HG03045 (cell line): Measurements from ENCODE around the gene ROMO1.
"Not testable (repeated sequence)": the region's sequence is repeated elsewhere in the genome, so short reads cannot be mapped to it uniquely, and the experiment has no call there.

Experiments used
- ATAC-seq: cut with Tn5 transposase; IDR thresholded peaks from one replicate; pipeline ENCODE4 v1.9.1; 2021; ENCODE audit warnings: mild to moderate bottlenecking, moderate library complexity; ENCODE audit not compliant: unreplicated experiment

Gene ROMO1

DNA sequence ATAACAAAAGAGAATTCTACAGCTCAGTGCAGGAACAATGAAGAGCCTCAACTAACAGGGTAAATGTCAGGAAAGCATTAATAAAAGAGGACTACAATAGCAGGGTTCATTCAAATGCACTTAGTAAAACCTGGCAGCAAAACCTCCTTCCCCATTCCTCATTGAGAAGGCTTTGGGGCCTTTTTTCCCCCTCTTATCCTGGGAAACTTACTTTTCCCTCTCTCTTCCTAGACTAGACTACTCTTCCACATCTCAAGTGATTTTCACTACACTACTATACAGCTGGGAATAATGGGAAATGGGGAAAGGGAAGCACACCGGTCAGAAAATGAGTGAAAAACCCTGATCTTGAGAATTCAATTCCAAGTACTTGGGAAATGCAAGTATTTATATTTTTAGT lies 10.1 kb downstream of the ROMO1 start:
- ATAC-seq, result no peak

DNA sequence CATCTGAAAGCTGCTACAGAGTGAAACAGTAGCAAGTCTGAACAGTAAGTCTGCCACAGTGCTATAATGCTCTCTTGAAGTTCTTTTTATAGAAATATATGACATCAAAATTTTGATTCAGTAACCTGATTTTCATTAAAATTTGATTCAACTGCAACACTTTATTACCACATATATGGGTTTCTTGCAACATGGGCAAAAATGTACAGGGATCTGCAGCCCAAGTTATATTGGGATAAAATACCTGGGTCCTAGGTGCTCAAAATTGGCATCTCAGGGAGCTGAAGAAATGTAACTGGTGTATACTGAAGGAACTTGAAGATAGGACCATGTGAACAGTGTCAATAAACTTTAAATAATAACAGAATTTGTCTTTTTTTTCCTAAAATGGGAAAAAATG lies 10.8 kb downstream of the ROMO1 start:
- ATAC-seq, result no peak

DNA sequence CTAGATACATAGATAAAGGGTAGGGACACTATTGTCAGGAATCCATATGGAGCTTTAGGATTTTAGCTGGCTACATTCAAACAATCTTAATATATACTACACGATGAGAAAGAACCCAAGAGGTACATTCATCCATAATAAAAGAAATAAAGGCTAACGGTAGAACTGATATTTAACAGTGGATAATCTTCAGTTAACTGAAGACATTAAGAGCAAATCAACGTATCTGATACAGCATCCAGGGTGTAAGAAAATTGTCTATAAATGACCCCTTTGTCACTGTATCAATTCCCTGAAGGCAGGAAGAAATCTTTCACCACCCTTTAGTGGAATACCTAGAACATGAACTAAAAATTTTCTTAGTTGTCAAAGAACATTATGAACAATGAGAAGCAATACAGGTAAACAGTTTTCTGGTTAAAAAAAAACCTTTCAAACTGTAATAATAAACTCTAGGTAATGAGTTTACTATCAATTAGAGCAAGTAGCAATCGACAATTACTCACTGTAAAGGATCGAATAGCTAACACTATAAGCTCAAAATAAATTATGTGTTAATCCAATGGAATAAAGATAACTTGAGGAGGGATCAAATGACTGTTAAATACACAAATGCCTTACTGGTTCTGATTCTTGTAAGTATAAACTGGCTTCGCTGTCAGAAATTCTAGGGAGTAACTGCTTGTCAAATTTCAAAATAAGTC lies 11.8 kb downstream of the ROMO1 start:
- ATAC-seq, result no peak

DNA sequence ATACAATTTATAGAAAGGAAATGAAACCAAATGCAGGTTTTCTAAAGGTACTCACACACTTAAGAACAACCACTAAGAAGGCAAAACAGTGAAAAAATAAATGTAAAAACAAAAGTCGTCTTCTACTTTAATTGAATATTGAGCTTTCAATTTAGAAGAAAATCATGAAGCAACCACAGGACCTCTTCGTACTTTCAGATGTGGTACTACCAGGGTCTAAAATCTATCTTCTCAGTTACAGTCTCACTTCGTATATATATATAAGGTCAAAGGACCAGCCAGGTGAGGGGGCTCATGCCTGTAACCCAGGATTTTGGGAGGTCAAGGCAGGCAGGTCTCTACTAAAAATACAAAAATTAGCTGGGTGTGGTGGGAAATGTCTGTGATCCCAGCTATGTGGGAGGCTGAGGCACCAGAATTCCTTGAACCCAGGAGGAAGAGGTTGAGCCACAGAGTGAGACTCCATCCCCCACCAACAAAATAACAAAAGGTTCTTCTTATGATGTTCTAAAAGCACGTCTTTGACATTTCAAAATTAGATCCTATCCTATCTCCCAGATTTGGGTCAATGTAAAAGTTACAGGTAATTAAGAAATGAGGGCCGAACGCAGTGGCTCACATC lies 12.5 kb downstream of the ROMO1 start:
- ATAC-seq, result no peak

DNA sequence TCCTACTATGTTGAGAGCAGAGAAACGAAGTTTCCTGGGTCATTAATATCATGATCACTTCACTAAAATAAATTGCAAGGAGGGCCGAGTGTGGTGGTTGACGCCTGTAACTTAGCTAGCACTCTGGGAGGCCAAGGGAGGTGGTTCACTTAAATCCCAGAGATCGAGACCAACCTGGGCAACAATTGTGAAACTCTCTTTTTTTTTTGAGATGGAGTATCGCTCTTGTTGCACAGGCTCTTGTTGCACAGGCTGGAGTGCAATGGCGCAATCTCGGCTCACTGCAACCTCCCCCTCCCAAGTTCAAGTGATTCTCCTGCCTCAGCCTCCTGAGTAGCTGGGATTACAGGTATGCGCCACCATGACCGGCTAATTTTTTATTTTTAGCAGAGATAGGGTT lies 13.9 kb downstream of the ROMO1 start:
- not testable (repeated sequence) for ATAC-seq

DNA sequence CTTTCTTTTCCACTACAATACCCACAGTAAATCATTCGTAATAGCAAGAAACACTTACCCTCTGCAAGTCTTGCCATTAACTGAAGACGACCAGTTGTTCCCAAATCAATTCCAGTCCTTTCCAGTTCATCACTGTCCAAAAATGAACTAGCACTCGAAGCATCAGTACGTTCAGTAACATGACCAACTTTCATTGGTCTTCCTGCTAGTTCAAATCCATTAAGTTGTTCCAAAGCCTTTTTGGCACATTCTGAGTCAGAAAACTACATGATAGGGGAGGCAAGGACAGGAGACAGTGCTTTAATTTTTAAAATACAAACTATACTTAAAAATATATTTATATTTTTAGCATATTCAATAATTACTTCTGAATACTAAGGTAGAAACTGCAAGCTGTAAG lies 14.9 kb downstream of the ROMO1 start:
- ATAC-seq, result no peak

DNA sequence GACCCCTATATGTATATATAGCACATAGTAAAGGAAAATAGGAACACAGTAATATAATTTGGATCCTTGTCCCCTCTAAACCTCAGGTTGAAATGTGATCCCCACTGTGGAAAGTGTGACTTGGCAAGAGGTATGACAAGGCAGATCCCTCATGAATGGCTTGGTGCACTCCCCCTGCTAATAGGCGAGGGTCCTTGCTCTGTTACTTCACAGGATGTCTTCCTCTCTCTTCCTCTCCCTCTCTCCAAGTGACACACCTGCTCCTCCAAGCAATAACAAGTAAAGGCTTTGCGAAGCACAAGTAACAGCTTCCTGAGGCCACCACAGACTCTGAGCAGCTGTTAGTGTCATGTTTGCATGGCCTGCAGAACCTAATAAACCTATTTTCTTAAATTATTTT lies 16.4 kb downstream of the ROMO1 start:
- ATAC-seq, result no peak

DNA sequence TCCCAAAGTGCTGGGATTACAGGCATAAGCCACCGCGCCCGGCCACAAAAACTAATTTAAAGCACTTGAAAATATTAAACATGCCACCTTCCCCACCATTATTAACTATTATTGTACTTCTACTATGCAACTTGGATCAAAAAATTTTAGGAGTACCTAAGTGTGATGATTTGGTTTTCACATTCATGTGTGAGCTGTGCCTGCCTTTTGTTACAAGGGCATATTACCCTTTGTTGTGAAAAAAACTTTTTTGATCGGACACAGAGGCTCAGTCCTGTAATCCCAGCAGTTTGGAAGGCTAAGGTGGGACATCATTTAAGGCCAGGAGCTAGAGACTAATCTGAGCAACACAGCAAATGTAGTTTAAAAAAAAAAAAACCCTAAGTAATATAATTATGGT lies 17.1 kb downstream of the ROMO1 start:
- ATAC-seq, result no peak

DNA sequence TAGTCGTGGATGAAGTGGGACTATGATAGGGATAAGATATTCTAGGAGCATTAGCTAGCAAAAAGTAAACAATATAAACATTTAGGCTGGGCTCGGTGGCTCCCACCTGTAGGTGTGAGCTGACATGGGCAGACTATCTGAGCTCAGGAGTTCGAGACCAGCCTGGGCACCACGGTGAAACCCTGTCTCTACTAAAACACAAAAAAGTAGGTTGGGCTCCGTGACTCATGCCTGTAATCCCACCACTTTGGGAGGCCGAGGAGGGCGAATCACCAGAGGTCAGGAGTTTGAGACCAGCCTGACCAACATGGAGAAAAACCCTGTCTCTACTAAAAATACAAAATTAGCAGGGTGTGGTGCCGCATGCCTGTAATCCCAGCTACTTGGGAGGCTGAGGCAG lies 19.1 kb downstream of the ROMO1 start:
- ATAC-seq, result not testable (repeated sequence)

DNA sequence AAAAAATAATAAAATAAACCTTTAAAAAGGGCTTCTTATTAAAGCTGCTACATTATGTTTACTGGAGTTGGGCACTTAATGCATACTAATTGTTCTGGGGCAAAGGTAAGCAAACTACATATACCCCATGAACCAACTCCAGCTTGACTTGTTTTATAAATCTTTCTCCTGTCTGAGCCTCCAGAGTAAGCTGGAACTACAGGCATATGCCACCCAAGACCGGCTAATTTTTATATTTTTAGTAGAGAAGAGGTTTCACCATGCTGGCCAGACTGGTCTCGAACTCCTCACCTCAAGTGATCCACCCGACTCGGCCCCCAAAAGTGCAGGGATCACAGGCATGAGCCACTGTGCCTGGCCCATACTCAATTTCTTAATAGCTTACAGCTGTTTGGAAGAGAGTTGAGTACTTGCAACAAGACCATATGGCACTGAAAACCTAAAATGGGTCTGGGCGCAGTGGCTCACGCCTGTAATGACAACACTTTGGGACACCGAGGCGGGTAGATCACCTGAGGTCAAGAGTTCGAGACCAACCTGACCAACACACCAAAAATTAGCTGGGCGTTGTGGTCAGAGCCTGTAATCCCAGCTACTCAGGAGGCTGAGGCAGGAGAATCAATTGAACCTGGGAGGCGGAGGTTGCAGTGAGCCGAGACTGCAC lies 19.9 kb downstream of the ROMO1 start:
- ATAC-seq, result no peak

DNA sequence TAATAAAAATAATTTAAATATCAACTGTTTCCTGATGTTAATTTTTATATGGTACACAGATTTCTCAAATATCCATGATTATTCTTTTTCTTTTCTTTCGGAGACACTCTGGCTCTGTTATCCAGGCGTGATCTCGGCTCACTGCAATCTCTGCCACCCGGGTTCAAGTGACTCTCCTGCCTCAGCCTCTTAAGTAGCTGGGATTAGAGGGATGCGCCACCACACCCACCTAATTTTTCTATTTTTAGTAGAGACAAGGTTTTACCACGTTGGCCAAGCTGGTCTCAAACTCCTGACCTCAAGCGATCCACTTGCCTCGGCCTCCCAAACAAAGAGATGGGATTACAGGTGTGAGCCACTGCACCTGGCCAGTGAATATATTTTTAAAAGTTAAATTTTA lies 20.5 kb downstream of the ROMO1 start:
- ATAC-seq, result no peak

DNA sequence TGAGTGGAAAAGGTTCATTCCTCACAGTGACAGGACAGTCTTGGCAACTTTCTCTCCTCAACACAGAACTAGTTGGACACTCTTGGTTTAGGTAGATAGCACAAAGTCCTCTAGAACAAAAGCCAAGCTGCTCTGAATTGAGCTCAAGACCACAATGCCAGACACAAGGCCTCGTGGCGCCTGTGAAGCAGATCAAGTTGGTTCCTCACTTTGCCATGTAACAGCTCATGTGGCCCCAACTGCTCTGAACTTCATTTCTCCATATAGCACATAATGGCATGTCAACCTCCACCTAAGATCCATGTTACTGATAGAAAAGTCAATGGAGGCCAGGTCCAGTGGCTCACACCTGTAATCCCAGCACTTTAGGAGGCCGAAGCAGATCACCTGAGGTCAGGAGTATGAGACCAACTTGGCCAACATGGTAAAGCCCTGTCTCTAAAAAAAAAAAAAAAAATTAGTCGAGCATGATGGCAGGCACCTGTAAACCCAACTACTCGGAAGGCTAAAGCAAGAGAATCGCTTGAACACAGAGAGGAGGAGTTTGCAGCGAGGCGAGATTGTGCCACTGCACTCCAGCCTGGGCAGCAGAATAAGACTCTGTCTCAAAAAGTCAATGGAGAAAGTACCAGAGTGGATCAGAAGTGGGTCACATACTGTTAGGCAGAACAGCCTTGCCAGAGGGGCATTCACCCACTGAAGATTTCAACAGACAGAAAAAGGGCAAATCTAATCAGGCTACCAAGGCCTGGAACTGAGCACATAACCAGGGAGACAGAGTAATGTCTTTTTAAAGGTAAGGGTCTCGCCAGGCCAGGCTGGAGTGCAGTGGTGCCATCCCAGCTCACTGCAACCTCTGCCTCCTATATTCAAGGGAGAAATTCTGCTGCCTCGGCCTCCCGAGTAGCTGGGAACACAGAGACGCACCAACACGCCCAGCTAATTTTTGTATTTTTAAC lies 21.2 kb downstream of the ROMO1 start:
- ATAC-seq, result no peak

DNA sequence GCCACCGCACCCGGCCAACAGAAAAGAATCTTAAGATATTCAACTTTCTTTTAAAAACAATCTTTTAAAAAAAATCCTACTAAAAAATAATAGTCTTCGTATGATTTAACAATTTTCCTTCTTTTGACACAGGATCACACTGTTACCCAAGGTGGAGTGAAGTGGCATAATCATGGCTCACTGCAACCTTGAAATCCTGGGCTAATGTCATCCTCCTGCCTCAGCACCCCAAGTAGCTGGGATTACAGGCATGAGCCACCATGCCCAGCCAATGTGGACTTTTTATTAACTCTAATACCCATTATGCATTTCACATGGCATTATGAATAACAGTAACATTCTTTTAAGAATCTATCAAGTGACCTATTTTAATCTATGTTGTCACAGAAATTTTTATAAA lies 22.0 kb downstream of the ROMO1 start:
- no peak for ATAC-seq

DNA sequence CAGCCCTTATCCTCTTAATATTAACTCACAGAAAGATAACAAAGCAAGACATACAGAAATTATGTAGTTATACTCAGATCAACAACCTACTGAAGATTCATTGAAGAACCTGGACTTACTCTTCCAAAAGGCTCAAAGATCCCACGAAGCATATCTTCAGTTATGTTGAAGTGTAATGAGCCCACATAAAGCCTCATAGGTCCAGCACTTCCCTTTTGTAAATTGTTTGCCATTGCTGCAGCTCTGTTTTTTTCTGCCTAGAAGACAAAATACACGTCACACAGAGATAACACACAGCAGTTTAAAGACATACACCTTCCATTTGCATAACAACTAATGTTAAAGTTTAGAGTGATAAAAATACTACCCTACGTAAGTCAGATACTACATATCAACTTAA lies 22.4 kb downstream of the ROMO1 start:
- ATAC-seq, result no peak

DNA sequence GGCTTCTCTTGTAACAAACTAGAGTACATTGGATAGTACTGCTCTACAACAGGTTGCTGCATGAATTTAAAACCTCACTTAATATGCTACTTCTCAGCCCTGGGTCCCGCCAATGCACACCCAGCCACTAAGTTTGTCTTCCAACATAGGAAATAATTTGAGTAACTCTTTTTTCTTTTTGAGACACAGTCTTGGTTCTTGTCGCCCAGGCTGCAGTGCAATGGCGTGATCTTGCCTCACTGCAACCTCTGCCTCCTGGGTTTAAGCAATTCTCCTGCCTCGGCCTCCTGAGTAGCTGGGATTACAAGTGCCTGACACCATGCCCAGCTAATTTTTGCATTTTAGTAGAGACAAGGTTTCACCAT lies 24.1 kb downstream of the ROMO1 start:
- ATAC-seq, result not testable (repeated sequence)

DNA sequence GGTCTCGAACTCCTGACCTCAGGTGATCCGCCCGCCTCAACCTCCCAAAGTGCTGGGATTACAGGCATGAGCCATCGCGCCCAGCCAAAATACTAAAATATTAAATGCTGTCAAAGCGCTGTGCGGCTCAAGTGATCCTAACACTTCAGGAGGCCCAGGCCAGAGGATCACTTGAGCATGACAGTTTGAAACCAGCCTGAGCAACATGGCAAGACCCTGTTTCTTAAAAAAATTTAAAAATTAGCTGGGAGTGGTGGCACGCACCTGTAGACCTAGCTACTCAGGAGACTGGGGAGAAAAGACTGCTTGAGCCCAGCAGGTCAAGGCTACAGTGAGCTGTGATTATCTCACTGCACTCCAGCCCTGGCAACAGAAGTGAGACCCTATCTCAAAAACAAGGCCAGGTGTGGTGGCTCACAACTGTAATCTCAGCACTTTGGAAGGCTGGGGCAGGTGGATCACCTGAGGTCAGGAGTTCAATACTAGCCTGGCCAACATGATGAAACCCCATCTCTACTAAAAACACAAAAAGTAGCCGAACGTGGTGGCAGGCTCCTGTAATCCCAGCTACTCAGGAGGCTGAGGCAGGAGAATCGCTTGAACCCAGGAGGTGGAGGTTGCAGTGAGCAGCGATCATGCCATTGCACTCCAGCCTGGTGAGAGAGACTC lies 24.6 kb downstream of the ROMO1 start:
- not testable (repeated sequence) for ATAC-seq

DNA sequence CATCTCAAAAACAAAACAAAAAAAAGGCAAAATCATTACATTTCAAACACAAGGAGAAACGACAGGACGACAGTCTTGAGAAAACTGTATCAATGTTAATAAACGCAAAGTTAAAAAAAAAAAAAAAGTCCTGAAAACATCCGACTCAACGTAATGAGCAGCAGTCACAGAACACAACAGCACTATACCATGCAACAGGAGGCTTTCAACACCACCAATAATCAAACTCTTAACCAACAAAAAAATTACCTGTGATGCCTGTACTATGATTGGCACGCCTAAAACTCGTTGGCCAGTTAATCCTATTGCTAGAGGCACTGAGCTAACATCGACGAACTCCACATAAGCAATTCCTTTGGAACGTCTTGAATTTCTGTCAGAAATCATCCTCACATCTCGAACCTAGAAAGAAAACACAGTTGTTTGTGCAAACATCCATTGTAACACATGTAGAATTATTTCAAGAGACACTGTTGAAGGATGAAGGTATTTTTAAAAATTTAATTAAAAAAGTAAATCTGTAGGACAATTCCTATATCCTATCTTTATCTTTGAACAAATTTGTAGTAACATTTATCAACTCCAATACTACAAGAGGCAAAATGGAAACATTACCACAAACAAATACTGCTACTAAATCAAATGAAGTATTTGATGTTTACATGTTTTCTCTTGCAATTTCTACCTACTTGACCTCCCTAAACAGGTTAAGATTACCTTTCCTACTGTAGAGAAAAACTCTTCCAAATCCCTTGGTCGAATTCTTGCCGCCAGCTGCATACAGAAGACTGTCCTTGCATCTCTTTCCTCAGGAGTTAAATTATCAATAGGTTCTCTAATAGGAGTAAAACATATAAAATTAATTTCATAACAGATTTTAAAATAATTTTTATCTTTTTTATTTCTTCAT lies 25.4 kb downstream of the ROMO1 start:
- no peak for ATAC-seq

DNA sequence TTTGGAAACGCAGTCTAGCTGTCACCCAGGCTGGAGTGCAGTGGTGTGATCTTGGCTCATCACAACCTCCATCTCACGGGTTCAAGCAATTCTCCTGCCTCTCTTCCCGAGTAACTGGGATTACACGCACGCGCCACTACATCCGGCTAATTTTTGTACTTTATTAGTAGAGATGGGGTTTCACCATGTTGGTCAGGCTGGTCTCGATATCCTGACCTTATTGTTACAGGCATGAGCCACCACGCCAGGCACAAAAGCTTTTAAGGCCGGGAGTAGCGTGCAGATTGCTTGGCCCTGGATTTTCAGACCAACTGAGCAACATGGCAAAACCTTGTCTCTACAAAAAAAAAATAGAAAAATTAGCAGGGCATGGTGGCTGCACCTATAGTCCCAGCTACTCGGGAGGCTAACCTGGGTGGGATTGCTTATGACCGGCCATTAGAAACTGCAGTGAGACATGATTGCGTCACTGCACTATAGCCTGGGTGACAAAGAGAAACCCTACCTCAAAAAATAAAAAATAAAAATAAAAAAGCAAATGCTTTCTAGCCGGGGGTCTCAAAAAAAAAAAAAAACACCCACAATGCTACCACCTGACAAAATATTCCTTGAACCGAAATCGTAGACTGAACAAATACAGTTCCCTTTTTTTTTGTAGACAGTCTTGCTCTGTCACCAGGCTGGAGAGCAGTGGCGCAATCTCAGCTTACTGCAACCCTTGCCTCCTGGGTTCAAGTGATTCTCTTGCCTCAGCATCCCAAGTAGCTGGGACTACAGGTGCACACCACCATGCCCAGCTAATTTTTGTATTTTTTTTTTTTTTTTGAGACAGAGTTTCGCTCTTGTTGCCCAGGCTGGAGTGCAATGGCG lies 27.9 kb downstream of the ROMO1 start:
- ATAC-seq, result no peak
